HCT116 (cell line): ENCODE measurements around the gene LYRM7.

Experiments used
- POLR2A ChIP-seq: IDR thresholded peaks from 2 replicates; pipeline ENCODE4 v1.7.0; 2011; ENCODE audit warnings: borderline replicate concordance; ENCODE audit not compliant: insufficient read depth, insufficient read length; ENCODE audit errors: extremely low read depth
- TF ChIP-seq, protein P1 (sequence below), 3 experiments: fragments of 200-600 bp in 1 of 3; sonication (generic) in 1 of 3; IDR thresholded peaks in 2 of 3; conservative IDR thresholded peaks in 1 of 3; 2 replicates each; pipeline ENCODE4 v1.5.1; 2012 to 2017; ENCODE audit warnings: low read depth in 2 of 3, low read length in 2 of 3, antibody characterized with exemption in 1 of 3, borderline replicate concordance in 1 of 3, control low read depth in 1 of 3, mild to moderate bottlenecking in 1 of 3, mixed read lengths in 1 of 3, mixed run types in 1 of 3, moderate library complexity in 1 of 3; ENCODE audit not compliant: insufficient read depth in 1 of 3

DNA sequence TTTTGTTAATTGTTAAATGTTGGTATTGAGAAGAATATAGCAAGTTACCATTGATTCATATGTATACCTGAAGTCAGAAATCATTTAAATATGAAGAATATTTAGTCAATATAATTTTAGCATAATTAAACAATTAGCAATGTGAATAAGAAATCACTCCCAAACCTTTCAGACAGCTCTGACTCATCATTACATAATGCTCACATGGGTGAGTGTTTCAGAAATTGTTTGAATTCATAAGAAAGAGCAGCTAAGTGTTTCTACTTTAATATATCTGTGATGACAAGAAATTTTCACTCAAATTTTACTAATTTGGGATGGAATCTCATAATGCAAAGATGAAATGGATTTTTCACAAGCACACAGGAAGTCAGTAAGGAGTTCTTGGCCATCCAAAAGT, 51.1 kb downstream of the LYRM7 start:
- TF ChIP-seq, protein P1, sequence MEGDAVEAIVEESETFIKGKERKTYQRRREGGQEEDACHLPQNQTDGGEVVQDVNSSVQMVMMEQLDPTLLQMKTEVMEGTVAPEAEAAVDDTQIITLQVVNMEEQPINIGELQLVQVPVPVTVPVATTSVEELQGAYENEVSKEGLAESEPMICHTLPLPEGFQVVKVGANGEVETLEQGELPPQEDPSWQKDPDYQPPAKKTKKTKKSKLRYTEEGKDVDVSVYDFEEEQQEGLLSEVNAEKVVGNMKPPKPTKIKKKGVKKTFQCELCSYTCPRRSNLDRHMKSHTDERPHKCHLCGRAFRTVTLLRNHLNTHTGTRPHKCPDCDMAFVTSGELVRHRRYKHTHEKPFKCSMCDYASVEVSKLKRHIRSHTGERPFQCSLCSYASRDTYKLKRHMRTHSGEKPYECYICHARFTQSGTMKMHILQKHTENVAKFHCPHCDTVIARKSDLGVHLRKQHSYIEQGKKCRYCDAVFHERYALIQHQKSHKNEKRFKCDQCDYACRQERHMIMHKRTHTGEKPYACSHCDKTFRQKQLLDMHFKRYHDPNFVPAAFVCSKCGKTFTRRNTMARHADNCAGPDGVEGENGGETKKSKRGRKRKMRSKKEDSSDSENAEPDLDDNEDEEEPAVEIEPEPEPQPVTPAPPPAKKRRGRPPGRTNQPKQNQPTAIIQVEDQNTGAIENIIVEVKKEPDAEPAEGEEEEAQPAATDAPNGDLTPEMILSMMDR (IDR thresholded peaks at IDR 0.05 in 2 of 3, conservative IDR thresholded peaks at IDR 0.05 in 1 of 3; ENCODE audit: borderline replicate concordance in 1 of 3, insufficient read depth in 1 of 3, low read depth in 2 of 3, low read length in 2 of 3), result no peak
- TF ChIP-seq POLR2A, result no peak
